GM12872 (cell line): ENCODE results near the gene RAD9B.

Source experiments
- CTCF ChIP-seq: IDR thresholded peaks from 3 replicates; pipeline ENCODE4 v1.5.1; 2011; ENCODE audit warnings: low read depth, mild to moderate bottlenecking, low read length, moderate library complexity; ENCODE audit not compliant: insufficient read depth

RAD9B gene

GRCh38 chr12:110468214-110469048, 33.7 kb upstream of the RAD9B start, which contains the start of the genes FAM216A and GPN3:
TSS of gene FAM216A (plus strand) at chr12:110468845. CDS start at chr12:110468876, 31 bp downstream.
TSS of gene GPN3 (minus strand) at chr12:110468257. CDS start at chr12:110468203, 54 bp downstream.
- TF ChIP-seq CTCF, result no peak

- TF ChIP-seq CTCF, result no peak
Observed at GRCh38 chr12:110475426-110475825, 26.7 kb upstream of the RAD9B start.

- no peak for TF ChIP-seq CTCF
Observed at GRCh38 chr12:110498984-110499706, 3.0 kb upstream of the RAD9B start.

- no peak for TF ChIP-seq CTCF
Observed at GRCh38 chr12:110501399-110501751, 756 bp upstream of the RAD9B start.

- no peak for TF ChIP-seq CTCF
Observed at GRCh38 chr12:110503432-110503831, 1.3 kb downstream of the RAD9B start.

- no peak for TF ChIP-seq CTCF
Observed at GRCh38 chr12:110505332-110505731, 3.2 kb downstream of the RAD9B start.

- no peak for TF ChIP-seq CTCF
Observed at GRCh38 chr12:110508071-110508586, 6.0 kb downstream of the RAD9B start.
